Psoas muscle (tissue), 8 donors: ENCODE measurements around the gene POMT1. TPM values are rescaled to one million over a fixed set of nuclear protein-coding genes. Genes with fewer than 3 reads are reported as not detected.

Source experiments
- ATAC-seq, 4 donors: fragments of 200-7000 bp; cut with Tn5 transposase; one replicate each; pipeline ENCODE4 v1.9.1; 2020; ENCODE audit warnings: moderate library complexity in 3 of 4, mild to moderate bottlenecking in 2 of 4
- DNase-seq, 2 donors: peaks; one replicate each; pipeline ENCODE4 v3.0.0-alpha.2; 2020
- H3K27ac ChIP-seq: fragments of 200-600 bp; one replicate; pipeline ENCODE4 v1.8.0; 2022
- H3K27me3 ChIP-seq, 3 donors: fragments of 200-600 bp in 1 of 3; one replicate each; pipeline versions ENCODE4 v1.6.1 to v1.8.0; 2013 to 2022; ENCODE audit warnings: low read length in 2 of 3, mild to moderate bottlenecking in 2 of 3, moderate library complexity in 1 of 3; ENCODE audit not compliant: insufficient read depth in 3 of 3
- H3K36me3 ChIP-seq, 2 donors: fragments of 200-600 bp in 1 of 2; one replicate each; pipeline versions ENCODE4 v1.6.1 to v1.8.0; 2013 to 2022; ENCODE audit warnings: low read depth in 1 of 2, mild to moderate bottlenecking in 1 of 2, moderate library complexity in 1 of 2; ENCODE audit not compliant: insufficient read depth in 1 of 2
- H3K4me1 ChIP-seq: fragments of 200-600 bp; one replicate; pipeline ENCODE4 v1.8.0; 2022
- H3K4me3 ChIP-seq: fragments of 200-600 bp; one replicate; pipeline ENCODE4 v1.8.0; 2022; ENCODE audit warnings: mild to moderate bottlenecking
- H3K9me3 ChIP-seq: fragments of 200-600 bp; one replicate; pipeline ENCODE4 v1.8.0; 2022
- CTCF ChIP-seq: fragments of 200-600 bp; IDR thresholded peaks from one replicate; pipeline ENCODE4 v1.8.0; 2022; ENCODE audit warnings: antibody characterized with exemption
- WGBS, 3 donors: extraction: QIAGEN DNeasy Blood & Tissue Kit; methylation state at CpG; one replicate each; pipeline versions ENCODE4 v1.1.6 to v1.1.7; 2013; 5-methylcytosine and 5-hydroxymethylcytosine counted together
- intact Hi-C, 2 donors: fragments of 100-400 bp; cut with DNase I; formaldehyde crosslinking; loops; one replicate each; pipeline versions ENCODE4 v1.11.0 to v1.14.2; 2022
- polyA plus RNA-seq, 3 donors: library from polyadenylated mRNA; stranded (reverse); fragments of 200-250 nt; gene quantifications; one replicate each; pipeline ENCODE4 v1.2.3, GENCODE V29; 2013
- total RNA-seq, 4 donors: library from RNA; stranded (reverse); fragmentation: NEBNext Ultra II Directional in 2 of 4; extraction: Animal tissue kit (Norgen Biotek cat#: 25700) in 2 of 4; gene quantifications; one replicate each; pipeline versions ENCODE4 v1.2.1 to v1.2.4, GENCODE V29; 2021 to 2023
- donor health status: healthy with polysubstance abuse.
- donor health status: DM: no; HTN: no; CAD: no; lungs with moderate emphysema.
- donor health status: Bipolar disorder and iron deficiency.
- donor health status: healthy.
- donor health status: DM: yes; HTN: yes; CAD: no.
- donor health status: DM: no; HTN: no; CAD: no.
- donor health status: DM: no; HTN: no; CAD: no.
- donor health status: DM: yes; HTN: yes; CAD: no.

POMT1 gene
- total and polyA plus RNA-seq, 7 donors = 10.9 to 30.8 (median 15.6) TPM

DNA sequence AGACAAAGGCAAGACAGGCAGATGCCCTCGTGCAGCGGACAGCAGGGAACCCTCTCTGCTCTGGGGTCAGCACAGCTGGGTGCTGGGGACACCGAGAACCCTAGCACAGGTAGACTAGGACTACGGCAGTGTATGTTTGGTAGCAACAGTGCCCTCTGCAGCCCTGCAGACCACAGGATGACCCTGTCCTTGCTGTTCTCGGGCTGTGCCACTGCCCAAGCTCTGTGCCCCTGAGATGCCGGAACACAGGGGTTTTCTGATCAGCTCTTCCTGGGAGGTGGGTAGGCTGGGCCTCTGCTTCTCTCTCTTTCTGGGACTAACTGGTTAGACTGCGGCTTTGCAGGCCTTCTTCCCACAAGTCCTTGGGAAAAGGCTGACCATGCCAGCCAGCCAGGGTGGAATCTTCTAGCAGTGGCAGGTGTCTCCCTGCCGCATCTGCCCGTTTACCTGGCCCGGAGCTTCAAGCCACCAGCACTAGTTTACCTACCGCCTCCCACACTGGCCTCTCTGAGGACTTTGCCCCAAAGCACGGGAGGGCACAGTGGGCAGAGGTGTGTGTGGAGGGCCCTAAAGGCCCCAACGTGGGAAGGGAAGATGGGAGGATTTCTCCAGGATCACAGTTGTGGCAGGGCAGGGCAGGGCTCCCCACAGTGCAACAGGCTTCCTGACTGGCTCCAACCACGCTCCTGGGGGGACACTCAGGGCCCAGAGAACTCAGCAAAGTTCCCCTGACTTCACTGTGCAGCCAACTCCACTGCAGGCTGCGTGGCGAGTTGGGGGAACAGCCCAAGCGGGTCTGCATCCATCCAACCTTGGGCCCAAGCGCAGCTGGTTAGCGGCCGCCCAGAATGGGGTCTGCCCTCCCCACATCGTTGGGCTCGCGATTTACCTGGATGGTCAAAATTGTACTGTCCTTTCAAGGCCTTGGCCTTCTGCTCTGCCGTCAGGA lies 27.2 kb downstream of the POMT1 start:
- no peaks in the 10 kb centered on the region for H3K27me3 ChIP-seq
- H3K4me3 ChIP-seq = peak overlapping the region; percentile 98
- intact Hi-C loops = no loop called here
- H3K36me3 ChIP-seq = peaks cover 0 to 53% of the 10 kb centered on the region in 2 donors
- H3K4me1 ChIP-seq = peaks cover 12% of the 10 kb centered on the region
- DNase-seq (no peak), ATAC-seq (no peak)
- H3K27ac ChIP-seq = peak overlapping the region; percentile 85
- WGBS, 3 donors = 61 to 69% (median 63%) methylated on average over 24 of the region's 24 CpGs
- TF ChIP-seq CTCF = no peak
- no peaks in the 10 kb centered on the region for H3K9me3 ChIP-seq

DNA sequence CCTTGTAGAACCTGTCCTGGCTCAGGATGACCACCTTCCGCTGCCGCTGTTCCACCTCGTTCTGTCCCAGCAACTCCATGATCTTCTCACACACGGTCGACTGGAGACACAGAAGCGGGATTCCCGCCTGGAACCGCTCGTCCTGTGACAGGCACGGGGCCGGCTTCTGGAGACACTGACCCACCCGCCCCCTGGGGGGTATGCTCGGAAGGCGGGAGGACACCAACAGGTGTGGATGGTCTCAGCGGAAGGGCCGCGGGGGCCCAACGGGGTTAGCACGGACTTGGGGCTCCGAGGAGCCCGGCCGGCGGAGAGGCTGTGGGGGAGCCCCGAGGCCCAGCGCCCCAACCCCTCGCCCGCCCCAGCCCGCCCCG lies 27.8 kb downstream of the POMT1 start:
- Histone ChIP-seq H3K4me1 (peaks cover 12% of the 10 kb centered on the region), H3K36me3 (peaks cover 0 to 46% of the 10 kb centered on the region in 2 donors), H3K27me3 (no peaks in the 10 kb centered on the region), H3K27ac (peak overlapping the region; percentile 85), H3K4me3 (peak overlapping the region; percentile 98), H3K9me3 (no peaks in the 10 kb centered on the region)
- ATAC-seq (peak in 3 of 4 donors; percentile 12 to 21 (median 17)), DNase-seq (peak; percentile 32 to 68)
- no peak for TF ChIP-seq CTCF
- 3 to 4% (median 4%) methylated on average over 18 to 29 of the region's 29 CpGs for WGBS, 3 donors
- intact Hi-C loops = no loop called here

- H3K36me3 ChIP-seq = peaks cover 0 to 41% of the 10 kb centered on the region in 2 donors
- peak; percentile 85 to 91 for DNase-seq
- TF ChIP-seq CTCF = no peak
- intact Hi-C loops = no loop called here
- 2 to 8% (median 6%) methylated on average over 23 to 103 of the region's 103 CpGs for WGBS, 3 donors
- H3K27ac ChIP-seq = peak within 1 kb of the TSS; percentile 85
- ATAC-seq = peak; percentile 97 to 98 (median 97)
- no peaks in the 10 kb centered on the region for H3K9me3 ChIP-seq
- H3K27me3 ChIP-seq = no peaks in the 10 kb centered on the region
- H3K4me1 ChIP-seq = peaks cover 12% of the 10 kb centered on the region
- peak within 1 kb of the TSS; percentile 98 for H3K4me3 ChIP-seq
Measured at GRCh38 chr9:131530920-131531832, 28.5 kb downstream of the POMT1 start, which contains the start of gene UCK1. Gene UCK1, minus strand, starts transcription at chr9:131531263. Its CDS starts 89 bp downstream, at chr9:131531174.

DNA sequence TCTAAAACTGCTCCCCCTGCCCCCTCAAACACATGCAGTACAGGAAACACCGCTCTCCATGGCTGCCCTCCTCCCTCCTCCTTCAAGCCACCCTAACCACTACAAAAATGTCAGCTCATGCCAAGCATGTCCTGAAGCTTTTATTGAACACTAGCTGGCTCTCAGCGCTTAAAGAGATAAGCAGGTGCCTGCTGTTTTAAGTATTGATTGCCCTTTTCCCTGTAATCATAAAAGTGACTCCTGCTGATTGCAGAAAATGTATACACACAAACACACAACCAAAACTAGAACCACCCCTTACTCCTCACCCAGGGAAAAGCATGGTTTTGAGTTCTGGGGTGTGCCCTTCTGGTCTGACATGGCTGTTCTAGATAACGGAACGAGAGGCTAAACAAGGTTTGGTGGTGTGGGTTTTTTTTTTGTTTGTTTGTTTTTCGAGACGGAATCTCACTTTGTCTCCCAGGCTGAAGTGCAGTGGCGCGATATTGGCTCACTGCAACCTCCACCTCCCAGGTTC lies 32.1 kb downstream of the POMT1 start:
- no peak overlapping the region for H3K4me3 ChIP-seq
- no peaks in the 10 kb centered on the region for H3K27me3 ChIP-seq
- H3K4me1 ChIP-seq = peaks cover 9% of the 10 kb centered on the region
- no peaks in the 10 kb centered on the region for H3K9me3 ChIP-seq
- intact Hi-C loops = no loop called here
- DNase-seq (no peak), ATAC-seq (no peak)
- peaks cover 0 to 5% of the 10 kb centered on the region in 2 donors for H3K36me3 ChIP-seq
- TF ChIP-seq CTCF = no peak
- WGBS, 3 donors = 69 to 72% (median 69%) methylated on average over 8 of the region's 8 CpGs
- no peak overlapping the region for H3K27ac ChIP-seq
